Keratinocyte (primary cell): ENCODE results near the gene TRABD2B. TPM values are rescaled to one million over a fixed set of nuclear protein-coding genes. Genes with fewer than 3 reads are reported as not detected.
A peak's percentile ranks its signal among the peaks of the same experiment; 100 is the strongest.

Experiments
- DNase-seq: peaks from one replicate; pipeline ENCODE4 v3.0.0-alpha.2; 2011; ENCODE audit warnings: low read depth, missing footprints, low spot score
- FAIRE-seq: peaks from 2 replicates; lab custom pipeline; 2011; peaks lifted over from hg19 to GRCh38; lab: Jason Lieb, UNC
- H2AFZ ChIP-seq: 2 replicates; pipeline ENCODE4 v1.6.0; 2012; ENCODE audit warnings: low read length, control low read depth, inconsistent platforms; ENCODE audit not compliant: control insufficient read depth
- H3K27ac ChIP-seq: 2 replicates; pipeline ENCODE4 v1.5.1; 2011; ENCODE audit warnings: low read length; ENCODE audit not compliant: control insufficient read depth, insufficient read depth
- H3K27me3 ChIP-seq: 3 replicates; pipeline ENCODE4 v1.6.0; 2011; ENCODE audit warnings: low read length; ENCODE audit not compliant: control insufficient read depth, insufficient read depth; ENCODE audit errors: extremely low read depth
- H3K36me3 ChIP-seq, 2 experiments: 2 replicates in 1 of 2; 3 replicates in 1 of 2; pipeline ENCODE4 v1.5.1; 2011; ENCODE audit warnings: low read length in 2 of 2, mild to moderate bottlenecking in 1 of 2; ENCODE audit not compliant: control insufficient read depth in 2 of 2, insufficient read depth in 2 of 2; ENCODE audit errors: extremely low read depth in 1 of 2
- H3K4me1 ChIP-seq: 3 replicates; pipeline ENCODE4 v1.5.1; 2011; ENCODE audit warnings: low read length; ENCODE audit not compliant: control insufficient read depth, insufficient read depth; ENCODE audit errors: extremely low read depth
- H3K4me2 ChIP-seq: 3 replicates; pipeline ENCODE4 v1.6.0; 2011; ENCODE audit warnings: low read depth, low read length; ENCODE audit not compliant: control insufficient read depth, insufficient read depth; ENCODE audit errors: extremely low read depth
- H3K4me3 ChIP-seq, 3 experiments: fragments of 200-600 bp in 1 of 3; sonication (generic) in 1 of 3; 2 replicates in 2 of 3; 3 replicates in 1 of 3; pipeline ENCODE4 v1.5.1; 2011 to 2016; ENCODE audit warnings: low read length in 3 of 3, mild to moderate bottlenecking in 3 of 3, control low read depth in 2 of 3, inconsistent platforms in 1 of 3, low read depth in 1 of 3, mixed read lengths in 1 of 3, mixed run types in 1 of 3, moderate library complexity in 1 of 3; ENCODE audit not compliant: control insufficient read depth in 2 of 3, insufficient read depth in 2 of 3; ENCODE audit errors: extremely low read depth in 1 of 3
- H3K79me2 ChIP-seq: 2 replicates; pipeline ENCODE4 v1.6.0; 2012; ENCODE audit warnings: low read length; ENCODE audit not compliant: control insufficient read depth, insufficient read depth
- H3K9ac ChIP-seq: 3 replicates; pipeline ENCODE4 v1.6.0; 2011; ENCODE audit warnings: low read length; ENCODE audit not compliant: control insufficient read depth, insufficient read depth; ENCODE audit errors: extremely low read depth
- H3K9me1 ChIP-seq: 3 replicates; pipeline ENCODE4 v1.6.0; 2011; ENCODE audit warnings: low read length; ENCODE audit not compliant: control insufficient read depth, insufficient read depth; ENCODE audit errors: extremely low read depth
- H3K9me3 ChIP-seq: 2 replicates; pipeline ENCODE4 v1.5.1; 2012; ENCODE audit warnings: low read depth, low read length; ENCODE audit not compliant: control insufficient read depth
- H4K20me1 ChIP-seq: 3 replicates; pipeline ENCODE4 v1.6.0; 2011; ENCODE audit warnings: low read length; ENCODE audit not compliant: control insufficient read depth, insufficient read depth; ENCODE audit errors: extremely low read depth
- EZH2 ChIP-seq: IDR thresholded peaks from one replicate; pipeline ENCODE4 v1.6.1; 2012; ENCODE audit warnings: inconsistent platforms, mild to moderate bottlenecking, low read length, moderate library complexity
- dilution Hi-C: fragments of 300-500 bp; cut with MboI; formaldehyde crosslinking; loops from one replicate; pipeline ENCODE4 v1.7.0; 2020; ENCODE audit warnings: low sequenced_read_pairs; ENCODE audit not compliant: extremely low pct_ligation_motif_present
- polyA plus RNA-seq, 5 experiments: library from polyadenylated mRNA; depleted of rRNA in 3 of 5; stranded (reverse) in 3 of 5; stranded (forward) in 1 of 5; unstranded in 1 of 5; fragments of >200 nt; gene quantifications; 1 replicate in 1 of 5; 2 replicates in 3 of 5; 3 replicates in 1 of 5; pipeline versions ENCODE4 v1.2.1 to v1.2.3, GENCODE V29; 2011 to 2012; ENCODE audit warnings: missing spikeins in 2 of 5, low read depth in 1 of 5, low replicate concordance in 1 of 5
- TF ChIP-seq, protein P1 (sequence below), 3 experiments: IDR thresholded peaks in 1 of 3; conservative IDR thresholded peaks in 1 of 3; optimal IDR thresholded peaks in 1 of 3; 2 replicates in 2 of 3; 3 replicates in 1 of 3; pipeline versions ENCODE3 to v1.5.1; 2011; ENCODE audit warnings: low read length in 3 of 3, mild to moderate bottlenecking in 3 of 3, moderate library complexity in 2 of 3, control low read depth in 1 of 3, inconsistent platforms in 1 of 3; ENCODE audit not compliant: insufficient read depth in 2 of 3; ENCODE audit errors: extremely low read depth in 1 of 3

Gene TRABD2B
- polyA plus RNA-seq, 1 donor (not counting 4 experiments of a cell fraction or from before 2014, with no cell fraction given), result 0.13 TPM

DNA sequence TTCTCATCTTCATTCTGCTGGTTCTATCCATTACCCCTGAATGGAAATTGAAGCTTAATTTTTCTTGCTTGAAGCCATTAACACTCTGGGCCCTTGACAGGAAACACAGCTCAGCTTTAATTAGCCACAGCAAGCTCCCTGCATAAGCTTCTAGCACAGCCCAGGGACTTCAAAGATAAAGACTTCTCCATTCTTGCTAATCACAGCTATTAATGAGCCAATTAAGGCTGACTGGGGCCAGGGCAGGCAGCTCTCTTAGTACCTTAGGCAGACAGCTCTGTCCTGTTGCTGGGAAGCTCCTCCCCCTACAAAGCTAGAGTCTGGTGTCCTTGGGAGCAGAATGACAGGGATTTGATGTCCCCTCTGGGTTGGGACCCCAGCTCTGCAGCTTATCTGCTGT lies 27.9 kb upstream of the TRABD2B start:
- FAIRE-seq, result no peak

DNA sequence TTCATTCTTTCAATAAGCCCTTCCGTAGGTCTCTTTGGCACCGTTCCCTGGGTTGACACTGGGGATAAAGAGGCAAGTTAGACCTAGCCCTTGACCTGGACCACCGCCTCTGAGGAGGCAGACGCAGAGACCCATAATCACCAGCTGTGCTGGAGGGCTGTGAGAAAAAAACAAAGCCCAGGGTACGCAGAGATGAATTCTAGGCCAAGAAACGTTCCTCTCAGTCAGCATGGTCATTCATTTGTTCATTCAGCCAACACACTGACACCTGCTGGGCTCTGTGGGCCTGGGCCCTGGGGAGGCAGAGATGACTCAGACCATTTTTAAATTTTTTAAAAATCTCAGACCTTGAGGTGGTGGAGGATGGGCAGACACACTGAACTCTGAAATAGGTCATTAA lies 26.3 kb upstream of the TRABD2B start:
- no peaks in the 10 kb centered on the region for H3K27me3 ChIP-seq
- H2AFZ ChIP-seq, result no peak overlapping the region
- dilution Hi-C loops, result no loop called here
- FAIRE-seq (no peak), DNase-seq (no peak)
- no peak overlapping the region for H3K27ac ChIP-seq
- H3K79me2 ChIP-seq, result no peaks in the 10 kb centered on the region
- no peak overlapping the region for H3K4me3 ChIP-seq
- H3K4me2 ChIP-seq, result no peak overlapping the region
- H3K9me1 ChIP-seq, result no peaks in the 10 kb centered on the region
- H4K20me1 ChIP-seq, result no peaks in the 10 kb centered on the region
- peaks cover 29% of the 10 kb centered on the region for H3K4me1 ChIP-seq
- H3K9ac ChIP-seq, result no peak overlapping the region
- H3K9me3 ChIP-seq, result no peaks in the 10 kb centered on the region
- no peaks in the 10 kb centered on the region for H3K36me3 ChIP-seq
- TF ChIP-seq EZH2, result no peak
- TF ChIP-seq, protein P1, sequence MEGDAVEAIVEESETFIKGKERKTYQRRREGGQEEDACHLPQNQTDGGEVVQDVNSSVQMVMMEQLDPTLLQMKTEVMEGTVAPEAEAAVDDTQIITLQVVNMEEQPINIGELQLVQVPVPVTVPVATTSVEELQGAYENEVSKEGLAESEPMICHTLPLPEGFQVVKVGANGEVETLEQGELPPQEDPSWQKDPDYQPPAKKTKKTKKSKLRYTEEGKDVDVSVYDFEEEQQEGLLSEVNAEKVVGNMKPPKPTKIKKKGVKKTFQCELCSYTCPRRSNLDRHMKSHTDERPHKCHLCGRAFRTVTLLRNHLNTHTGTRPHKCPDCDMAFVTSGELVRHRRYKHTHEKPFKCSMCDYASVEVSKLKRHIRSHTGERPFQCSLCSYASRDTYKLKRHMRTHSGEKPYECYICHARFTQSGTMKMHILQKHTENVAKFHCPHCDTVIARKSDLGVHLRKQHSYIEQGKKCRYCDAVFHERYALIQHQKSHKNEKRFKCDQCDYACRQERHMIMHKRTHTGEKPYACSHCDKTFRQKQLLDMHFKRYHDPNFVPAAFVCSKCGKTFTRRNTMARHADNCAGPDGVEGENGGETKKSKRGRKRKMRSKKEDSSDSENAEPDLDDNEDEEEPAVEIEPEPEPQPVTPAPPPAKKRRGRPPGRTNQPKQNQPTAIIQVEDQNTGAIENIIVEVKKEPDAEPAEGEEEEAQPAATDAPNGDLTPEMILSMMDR (optimal IDR thresholded peaks at IDR 0.05 in 1 of 3, IDR thresholded peaks at IDR 0.05 in 1 of 3, conservative IDR thresholded peaks at IDR 0.05 in 1 of 3; ENCODE audit: extremely low read depth in 1 of 3, insufficient read depth in 2 of 3, low read length in 3 of 3), result peak; percentile 8 to 22 (median 15)

More for the DNA sequence above, 27.9 kb upstream of the TRABD2B start:
- no peak overlapping the region for H3K4me2 ChIP-seq
- no peaks in the 10 kb centered on the region for H3K9me1 ChIP-seq
- no peak overlapping the region for H3K4me3 ChIP-seq
- no peak for TF ChIP-seq EZH2
- TF ChIP-seq, protein P1 (optimal IDR thresholded peaks at IDR 0.05 in 1 of 3, IDR thresholded peaks at IDR 0.05 in 1 of 3, conservative IDR thresholded peaks at IDR 0.05 in 1 of 3; ENCODE audit: extremely low read depth in 1 of 3, insufficient read depth in 2 of 3, low read length in 3 of 3), result no peak
- H3K36me3 ChIP-seq, result no peaks in the 10 kb centered on the region
- no peaks in the 10 kb centered on the region for H3K27me3 ChIP-seq
- peaks cover 13% of the 10 kb centered on the region for H3K4me1 ChIP-seq
- DNase-seq, result no peak
- no peaks in the 10 kb centered on the region for H3K9me3 ChIP-seq
- H3K27ac ChIP-seq, result no peak overlapping the region
- H3K79me2 ChIP-seq, result no peaks in the 10 kb centered on the region
- H3K9ac ChIP-seq, result no peak overlapping the region
- dilution Hi-C loops, result no loop called here
- H4K20me1 ChIP-seq, result no peaks in the 10 kb centered on the region
- H2AFZ ChIP-seq, result no peak overlapping the region
